K562 (cell line): ENCODE measurements around the gene SCAMP2. TPM values are rescaled to one million over a fixed set of nuclear protein-coding genes. Genes with fewer than 3 reads are reported as not detected.
"Not testable (repeated sequence)": the region's sequence is repeated elsewhere in the genome, so short reads cannot be mapped to it uniquely, and the experiment has no call there.

ENCODE experiments used
- ATAC-seq: fragments of 200-7000 bp; cut with Tn5 transposase; 3 replicates; pipeline ENCODE4 v1.9.1; 2020; ENCODE audit warnings: moderate library complexity
- BruUV-seq: library from RNA; stranded (reverse); fragments of 400-500 nt; replicated peaks from 2 replicates; lab custom pipeline; 2021; lab: Mats Ljungman, UMichigan
- CTCF ChIA-PET: fragments of 300-600 bp; formaldehyde crosslinking; extraction: SDS; loops from one replicate; lab custom pipeline; 2021; ENCODE audit warnings: low intra/inter-chr PET ratio; lab: Yijun Ruan, JAX
- POLR2A ChIA-PET: fragments of 300-600, 350-650 bp; sonication (Branson Sonifier 250); formaldehyde crosslinking; extraction: SDS; loops from one replicate; lab custom pipeline; 2021; ENCODE audit warnings: antibody characterized with exemption, inconsistent platforms; lab: Yijun Ruan, JAX
- DNase-seq, 4 experiments: peaks; one replicate each; pipeline versions ENCODE4 v3.0.0 to v3.0.0-alpha.2; 2011 to 2018; ENCODE audit warnings: low spot score in 3 of 4, mixed read lengths in 3 of 4; ENCODE audit errors: extremely low read depth in 1 of 4
- FAIRE-seq: peaks from 2 replicates; lab custom pipeline; 2011; peaks lifted over from hg19 to GRCh38; lab: Jason Lieb, UNC
- H2AFZ ChIP-seq: 2 replicates; pipeline ENCODE4 v1.6.0; 2011; ENCODE audit warnings: low read depth, low read length, control low read depth, inconsistent platforms
- H3K27ac ChIP-seq: fragments of 200-600 bp; 3 replicates; pipeline ENCODE4 v1.8.0; 2011; ENCODE audit warnings: low read depth, mild to moderate bottlenecking, control low read depth, inconsistent platforms, low read length, moderate library complexity, mixed read lengths; ENCODE audit errors: extremely low read depth
- H3K27me3 ChIP-seq, 2 experiments: fragments of 300-600 bp in 1 of 2; 2 replicates in 1 of 2; 3 replicates in 1 of 2; pipeline versions ENCODE4 v1.6.0 to v1.8.0; 2011; ENCODE audit warnings: inconsistent platforms in 2 of 2, low read length in 2 of 2, mild to moderate bottlenecking in 1 of 2, mixed read lengths in 1 of 2, moderate library complexity in 1 of 2; ENCODE audit not compliant: control insufficient read depth in 2 of 2, insufficient read depth in 2 of 2
- H3K36me3 ChIP-seq: fragments of 300-600 bp; 3 replicates; pipeline ENCODE4 v1.8.0; 2011; ENCODE audit warnings: mild to moderate bottlenecking, low read length, inconsistent platforms; ENCODE audit not compliant: control insufficient read depth, insufficient read depth
- H3K4me1 ChIP-seq, 2 experiments: fragments of 200-600 bp in 1 of 2; replicated peaks in 1 of 2; 2 replicates in 1 of 2; 3 replicates in 1 of 2; pipeline versions ENCODE4 v1.5.1 to v1.8.0; 2011; ENCODE audit warnings: inconsistent platforms in 2 of 2, low read length in 2 of 2, mild to moderate bottlenecking in 1 of 2, mixed read lengths in 1 of 2, moderate library complexity in 1 of 2; ENCODE audit not compliant: control insufficient read depth in 2 of 2, insufficient read depth in 2 of 2
- H3K4me2 ChIP-seq: 2 replicates; pipeline ENCODE4 v1.6.1; 2011; ENCODE audit warnings: low read length, control low read depth, inconsistent platforms, mixed read lengths; ENCODE audit not compliant: insufficient read depth
- H3K4me3 ChIP-seq: fragments of 200-600 bp; sonication (generic), shearing (Covaris generic); 2 replicates; pipeline ENCODE4 v1.5.1; 2016; ENCODE audit warnings: control low read depth, inconsistent platforms
- H3K79me2 ChIP-seq: fragments of 200-600 bp; 3 replicates; pipeline ENCODE4 v1.8.0; 2011; ENCODE audit warnings: low read length, inconsistent platforms; ENCODE audit not compliant: control insufficient read depth, insufficient read depth
- H3K9ac ChIP-seq, 2 experiments: 2 replicates each; pipeline versions ENCODE4 v1.6.0 to v1.6.1; 2011; ENCODE audit warnings: low read depth in 2 of 2, low read length in 2 of 2, control low read depth in 1 of 2, inconsistent platforms in 1 of 2, mild to moderate bottlenecking in 1 of 2, mixed read lengths in 1 of 2; ENCODE audit not compliant: insufficient read depth in 1 of 2
- H3K9me1 ChIP-seq: one replicate; pipeline ENCODE4 v1.6.0; 2011; ENCODE audit warnings: inconsistent platforms, mild to moderate bottlenecking, low read length, moderate library complexity; ENCODE audit not compliant: control insufficient read depth, insufficient read depth
- H3K9me3 ChIP-seq: replicated peaks from 2 replicates; pipeline ENCODE4 v1.5.1; 2011; ENCODE audit warnings: low read depth, low read length, inconsistent platforms; ENCODE audit not compliant: control insufficient read depth, insufficient read depth
- H4K20me1 ChIP-seq: replicated peaks from 2 replicates; pipeline ENCODE4 v1.6.1; 2011; ENCODE audit warnings: low read length, inconsistent platforms, mixed read lengths; ENCODE audit not compliant: control insufficient read depth, insufficient read depth
- ATF1 ChIP-seq, 2 experiments: fragments of 450-650 bp in 1 of 2; IDR thresholded peaks; 2 replicates each; pipeline ENCODE4 v1.6.1; 2016; ENCODE audit warnings: missing compliant biosample characterization in 1 of 2, missing genetic modification characterization in 1 of 2
- WGBS: fragments of 100-300 bp; shearing (Covaris generic); methylation state at CpG from one replicate; pipeline ENCODE4 v1.1.6; 2016; ENCODE audit warnings: low coverage, mixed read lengths; ENCODE audit not compliant: insufficient coverage; ENCODE audit errors: missing lambda C conversion rate; 5-methylcytosine and 5-hydroxymethylcytosine counted together
- in situ Hi-C: fragments of 300-500 bp; cut with MboI; formaldehyde crosslinking; loops from 4 replicates; pipeline ENCODE4 v1.15.0; 2018; ENCODE audit warnings: inconsistent platforms, mixed read lengths
- intact Hi-C: fragments of 100-400 bp; cut with micrococcal nuclease; formaldehyde crosslinking; loops from 2 replicates; pipeline ENCODE4 v1.14.2; 2022
- polyA plus RNA-seq, 8 experiments: library from polyadenylated mRNA; depleted of rRNA in 4 of 8; stranded (reverse) in 5 of 8; unstranded in 3 of 8; fragments of >200 nt; fragmentation: Nextera tagmentation in 2 of 8; fragmentation: Illumina TruSeq in 1 of 8; extraction: Ambion mirVana in 2 of 8; extraction: Trizol in 1 of 8; gene quantifications; 2 replicates each; pipeline versions ENCODE4 v1.2.1 to v1.2.3, GENCODE V29; 2011 to 2014; ENCODE audit warnings: inconsistent platforms in 1 of 8, missing spikeins in 1 of 8
- total RNA-seq, 7 experiments: library from RNA; depleted of rRNA in 6 of 7; stranded (reverse); fragments of >200 nt in 6 of 7; fragmentation: Illumina TruSeq in 2 of 7; extraction: Trizol in 2 of 7; gene quantifications; 2 replicates each; pipeline versions ENCODE4 v1.2.1 to v1.2.3, GENCODE V29; 2011 to 2021; ENCODE audit warnings: low replicate concordance in 1 of 7

The SCAMP2 gene
- total and polyA plus RNA-seq, 9 of the 15 experiments (the other 6 are each of a cell fraction or from before 2014, with no cell fraction given): 5.9 to 61.1 (median 20.1) TPM

- FAIRE-seq: no peak
- TF ChIP-seq ATF1 (CRISPR knock-in tag; IDR thresholded peaks at IDR 0.05) (no peak), ATF1 (tag; IDR thresholded peaks at IDR 0.05) (no peak)
- TF ChIP-seq, all 486 proteins: peak for 0
- BruUV-seq: no TSS peak
Observed at GRCh38 chr15:74895830-74896229, 22.7 kb upstream of the SCAMP2 start.

GRCh38 chr15:74894383-74894782 lies 21.2 kb upstream of the SCAMP2 start:
- H3K27ac ChIP-seq, H3K9me1 ChIP-seq, BruUV-seq, H3K27me3 ChIP-seq, H3K4me2 ChIP-seq, H2AFZ ChIP-seq, ATAC-seq, DNase-seq, H3K4me3 ChIP-seq, in situ Hi-C loops, FAIRE-seq, H3K9ac ChIP-seq, H4K20me1 ChIP-seq, CTCF ChIA-PET, H3K9me3 ChIP-seq: not testable (repeated sequence)
- intact Hi-C loops: loop anchor here (5.0 kb wide), 1 partner anchor 52 kb away; the partner anchor contains the start of gene ULK3
- H3K36me3 ChIP-seq: peaks cover 62% of the 10 kb centered on the region; the same call in 2 of the 3 replicates
- peaks cover 18% of the 10 kb centered on the region for H3K79me2 ChIP-seq
- H3K4me1 ChIP-seq: peaks cover 7 to 12% of the 10 kb centered on the region in 2 experiments; a peak in 4 of 5 replicates
- POLR2A ChIA-PET: interaction anchor here (0.9 to 2.8 kb wide), 3 partner anchors 9 to 38 kb away, joined by 3 to 10 read pairs (median 4); partner anchors contain the start of gene FAM219B
- 89% methylated on average over 5 of the region's 7 CpGs for WGBS

More at GRCh38 chr15:74895830-74896229, 22.7 kb upstream of the SCAMP2 start:
- Histone ChIP-seq H3K9me1 (peaks cover 4% of the 10 kb centered on the region), H3K4me3 (no peak overlapping the region), H3K9me3 (no peaks in the 10 kb centered on the region), H3K79me2 (peaks cover 3% of the 10 kb centered on the region; the same call in 2 of the 3 replicates), H3K9ac (no peak overlapping the region), H2AFZ (no peak overlapping the region), H4K20me1 (no peaks in the 10 kb centered on the region; the same call in 1 of the 2 replicates), H3K4me1 (peaks cover 0 to 4% of the 10 kb centered on the region in 2 experiments; a peak in 2 of 5 replicates), H3K36me3 (peaks cover 73% of the 10 kb centered on the region; the same call in 2 of the 3 replicates), H3K27me3 (no peaks in the 10 kb centered on the region), H3K27ac (no peak overlapping the region), H3K4me2 (no peak overlapping the region)
- no peak for ATAC-seq
- DNase-seq: no peak
- POLR2A ChIA-PET: interaction anchor here (0.7 to 3.3 kb wide), 3 partner anchors 8 to 285 kb away, joined by 3 to 29 read pairs (median 10); partner anchors contain the start of gene FAM219B
- CTCF ChIA-PET: no interaction called here
- intact Hi-C loops (no loop called here), in situ Hi-C loops (no loop called here)
- WGBS: 80% methylated on average over 6 of the region's 6 CpGs
